K562 (cell line): ENCODE results near the gene PGK2. TPM values are rescaled to one million over a fixed set of nuclear protein-coding genes. Genes with fewer than 3 reads are reported as not detected.

Experiments used
- ARID4B ChIP-seq: sonication (generic); formaldehyde crosslinking; IDR thresholded peaks from 2 replicates; pipeline ENCODE4 v1.8.0; 2022; ENCODE audit warnings: mild to moderate bottlenecking, missing genetic modification reagents
- DPF2 ChIP-seq: fragments of 450-650 bp; IDR thresholded peaks from 2 replicates; pipeline ENCODE4 v1.6.1; 2016
- E2F4 ChIP-seq: sonication (generic); formaldehyde crosslinking; IDR thresholded peaks from 2 replicates; pipeline ENCODE4 v1.8.0; 2022; ENCODE audit warnings: mild to moderate bottlenecking, low read depth, missing genetic modification reagents
- KDM2B ChIP-seq: fragments of 250-450 bp; sonication (Bioruptor Pico); IDR thresholded peaks from 2 replicates; pipeline ENCODE4 v1.8.0; 2021; ENCODE audit warnings: mild to moderate bottlenecking, moderate library complexity
- KLF16 ChIP-seq: IDR thresholded peaks from 2 replicates; pipeline ENCODE4 v1.6.1; 2016; ENCODE audit warnings: antibody characterized with exemption
- NR2C1 ChIP-seq, 2 experiments: fragments of 450-650 bp; IDR thresholded peaks; 2 replicates each; pipeline ENCODE4 v1.6.1; 2017; ENCODE audit warnings: mild to moderate bottlenecking in 2 of 2, antibody characterized with exemption in 1 of 2, inconsistent platforms in 1 of 2, missing compliant biosample characterization in 1 of 2, missing genetic modification characterization in 1 of 2
- PHF20 ChIP-seq: fragments of 450-650 bp; IDR thresholded peaks from 2 replicates; pipeline ENCODE4 v1.6.1; 2018; ENCODE audit not compliant: partially characterized antibody
- SAFB ChIP-seq: fragments of 200-400 bp; formaldehyde crosslinking; IDR thresholded peaks from 2 replicates; pipeline ENCODE4 v1.6.1; 2017; ENCODE audit warnings: low read depth, low read length, borderline replicate concordance
- SMAD1 ChIP-seq: fragments of 150-350 bp; IDR thresholded peaks from 2 replicates; pipeline ENCODE4 v1.6.1; 2014; ENCODE audit warnings: low read length, low read depth; ENCODE audit not compliant: partially characterized antibody
- SNIP1 ChIP-seq: fragments of 450-650 bp; IDR thresholded peaks from 2 replicates; pipeline ENCODE4 v1.7.1; 2017; ENCODE audit warnings: low read depth, mild to moderate bottlenecking
- ZBTB5 ChIP-seq: fragments of 450-650 bp; IDR thresholded peaks from 2 replicates; pipeline ENCODE4 v1.6.1; 2017; ENCODE audit warnings: antibody characterized with exemption
- ZHX1 ChIP-seq: fragments of 150-350 bp; conservative IDR thresholded peaks from 2 replicates; pipeline ENCODE4 v1.6.1; 2014; ENCODE audit warnings: low read length
- ZNF212 ChIP-seq: fragments of 450-650 bp; formaldehyde crosslinking; IDR thresholded peaks from 2 replicates; pipeline ENCODE4 v1.4.0; 2020; ENCODE audit warnings: mild to moderate bottlenecking
- polyA plus RNA-seq, 8 experiments: library from polyadenylated mRNA; depleted of rRNA in 4 of 8; stranded (reverse) in 5 of 8; unstranded in 3 of 8; fragments of >200 nt; fragmentation: Nextera tagmentation in 2 of 8; fragmentation: Illumina TruSeq in 1 of 8; extraction: Ambion mirVana in 2 of 8; extraction: Trizol in 1 of 8; gene quantifications; 2 replicates each; pipeline versions ENCODE4 v1.2.1 to v1.2.3, GENCODE V29; 2011 to 2014; ENCODE audit warnings: inconsistent platforms in 1 of 8, missing spikeins in 1 of 8
- total RNA-seq, 7 experiments: library from RNA; depleted of rRNA in 6 of 7; stranded (reverse); fragments of >200 nt in 6 of 7; fragmentation: Illumina TruSeq in 2 of 7; extraction: Trizol in 2 of 7; gene quantifications; 2 replicates each; pipeline versions ENCODE4 v1.2.1 to v1.2.3, GENCODE V29; 2011 to 2021; ENCODE audit warnings: low replicate concordance in 1 of 7
- TF ChIP-seq, protein P1 (sequence below): fragments of 250-450 bp; sonication (Bioruptor Pico); IDR thresholded peaks from 2 replicates; pipeline ENCODE4 v1.4.0; 2020; ENCODE audit warnings: borderline replicate concordance
- TF ChIP-seq, protein P2 (sequence below): fragments of 450-650 bp; IDR thresholded peaks from 2 replicates; pipeline ENCODE4 v1.6.1; 2014; ENCODE audit warnings: low read depth, mild to moderate bottlenecking, moderate library complexity, borderline replicate concordance

The PGK2 gene
- total and polyA plus RNA-seq, 9 of the 15 experiments (the other 6 are each of a cell fraction or from before 2014, with no cell fraction given) = not detected

- TF ChIP-seq, protein P1, sequence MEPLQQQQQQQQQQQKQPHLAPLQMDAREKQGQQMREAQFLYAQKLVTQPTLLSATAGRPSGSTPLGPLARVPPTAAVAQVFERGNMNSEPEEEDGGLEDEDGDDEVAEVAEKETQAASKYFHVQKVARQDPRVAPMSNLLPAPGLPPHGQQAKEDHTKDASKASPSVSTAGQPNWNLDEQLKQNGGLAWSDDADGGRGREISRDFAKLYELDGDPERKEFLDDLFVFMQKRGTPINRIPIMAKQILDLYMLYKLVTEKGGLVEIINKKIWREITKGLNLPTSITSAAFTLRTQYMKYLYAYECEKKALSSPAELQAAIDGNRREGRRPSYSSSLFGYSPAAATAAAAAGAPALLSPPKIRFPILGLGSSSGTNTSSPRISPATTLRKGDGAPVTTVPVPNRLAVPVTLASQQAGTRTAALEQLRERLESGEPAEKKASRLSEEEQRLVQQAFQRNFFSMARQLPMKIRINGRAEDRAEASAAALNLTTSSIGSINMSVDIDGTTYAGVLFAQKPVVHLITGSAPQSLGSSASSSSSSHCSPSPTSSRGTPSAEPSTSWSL (CRISPR knock-in tag) = no peak
- TF ChIP-seq PHF20 = no peak
- no peak for TF ChIP-seq E2F4
- TF ChIP-seq SAFB = no peak
- TF ChIP-seq SNIP1 = no peak
- no peak for TF ChIP-seq ARID4B (CRISPR knock-in tag)
- no peak for TF ChIP-seq ZBTB5
- TF ChIP-seq, protein P2, sequence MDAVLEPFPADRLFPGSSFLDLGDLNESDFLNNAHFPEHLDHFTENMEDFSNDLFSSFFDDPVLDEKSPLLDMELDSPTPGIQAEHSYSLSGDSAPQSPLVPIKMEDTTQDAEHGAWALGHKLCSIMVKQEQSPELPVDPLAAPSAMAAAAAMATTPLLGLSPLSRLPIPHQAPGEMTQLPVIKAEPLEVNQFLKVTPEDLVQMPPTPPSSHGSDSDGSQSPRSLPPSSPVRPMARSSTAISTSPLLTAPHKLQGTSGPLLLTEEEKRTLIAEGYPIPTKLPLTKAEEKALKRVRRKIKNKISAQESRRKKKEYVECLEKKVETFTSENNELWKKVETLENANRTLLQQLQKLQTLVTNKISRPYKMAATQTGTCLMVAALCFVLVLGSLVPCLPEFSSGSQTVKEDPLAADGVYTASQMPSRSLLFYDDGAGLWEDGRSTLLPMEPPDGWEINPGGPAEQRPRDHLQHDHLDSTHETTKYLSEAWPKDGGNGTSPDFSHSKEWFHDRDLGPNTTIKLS = no peak
- TF ChIP-seq KDM2B (CRISPR knock-in tag) = no peak
- peak; percentile 21; the same call in 1 of the 2 replicates for TF ChIP-seq NR2C1 (IDR thresholded peaks at IDR 0.05)
- no peak for TF ChIP-seq NR2C1 (tag; IDR thresholded peaks at IDR 0.05)
- TF ChIP-seq ZHX1 = no peak
- TF ChIP-seq SMAD1 = no peak
- TF ChIP-seq DPF2 = peak; percentile 84
- peak; percentile 67; the same call in 1 of the 2 replicates for TF ChIP-seq KLF16
- TF ChIP-seq ZNF212 = no peak
Observed at GRCh38 chr6:49772285-49772684, 14.8 kb downstream of the PGK2 start (continued).
